ENCODE results near the gene KCNIP1.

The KCNIP1 gene

DNA sequence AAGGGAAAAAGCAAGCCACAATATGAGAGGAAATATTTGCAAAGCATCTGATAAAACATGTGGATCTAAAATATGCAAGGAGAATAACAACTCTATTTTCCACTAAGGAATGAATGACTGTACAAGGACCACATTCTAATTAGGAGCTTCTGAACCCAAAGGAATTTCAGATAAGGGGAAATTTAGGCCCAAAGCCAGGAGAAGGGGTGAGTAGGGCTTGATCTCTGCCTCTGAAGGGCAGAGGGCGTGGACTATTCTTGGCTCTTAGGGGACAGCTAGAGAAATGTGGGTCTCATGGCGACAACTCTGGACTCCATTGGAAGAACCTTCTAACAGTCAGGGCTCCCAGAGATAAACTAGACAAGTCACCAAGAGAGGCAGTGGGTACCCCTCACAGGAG, 147.0 kb downstream of the KCNIP1 start:
- POLR2A ChIA-PET: no interaction called here
- CTCF ChIA-PET: interaction anchor here (1.3 to 1.4 kb wide), 2 partner anchors 11 to 18 kb away, joined by 6 to 8 read pairs; no protein-coding TSS in a partner anchor
- no peak for TF ChIP-seq CTCF (IDR thresholded peaks at IDR 0.05; ENCODE audit: control extremely low read depth, extremely low read depth, low read depth, missing control alignments)
- DNase-seq (ENCODE audit: extremely low spot score): no peak

GRCh38 chr5:170651604-170652277, 147.9 kb downstream of the KCNIP1 start:
- DNase-seq (ENCODE audit: extremely low spot score): no peak
- POLR2A ChIA-PET: no interaction called here
- TF ChIP-seq CTCF (IDR thresholded peaks at IDR 0.05; ENCODE audit: control extremely low read depth, extremely low read depth, low read depth, missing control alignments): no peak
- CTCF ChIA-PET: interaction anchor here (1.3 to 2.7 kb wide), 2 partner anchors 13 to 19 kb away, joined by 8 to 18 read pairs; no protein-coding TSS in a partner anchor

GRCh38 chr5:170655476-170655875, 151.7 kb downstream of the KCNIP1 start:
- ChIA-PET CTCF (interaction anchor here (1.1 to 1.3 kb wide), 3 partner anchors 17 to 21 kb away, joined by 3 to 5 read pairs (median 5); no protein-coding TSS in a partner anchor), POLR2A (no interaction called here)
- DNase-seq (ENCODE audit: extremely low spot score): no peak
- TF ChIP-seq CTCF (IDR thresholded peaks at IDR 0.05; ENCODE audit: control extremely low read depth, extremely low read depth, low read depth, missing control alignments): no peak

DNA sequence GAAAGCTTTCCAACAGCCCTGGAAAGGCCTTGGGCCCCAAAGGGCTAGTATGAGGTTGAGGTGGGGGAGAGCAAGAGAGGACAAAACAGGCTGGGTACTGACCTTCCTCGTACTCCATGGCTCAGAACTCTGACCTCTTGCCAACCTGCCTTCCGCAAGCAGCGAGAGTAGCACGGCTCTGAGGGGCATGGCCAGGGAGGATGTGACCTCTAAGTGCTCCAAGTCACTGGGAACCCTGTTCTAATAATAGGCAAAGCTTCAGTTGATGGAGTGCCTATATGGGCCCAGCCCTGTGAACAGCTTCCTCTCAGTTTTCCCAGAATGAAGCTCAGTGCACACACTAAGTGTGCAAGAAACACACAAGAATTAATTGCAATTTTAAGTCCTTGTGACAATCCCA, 152.1 kb downstream of the KCNIP1 start:
- POLR2A ChIA-PET: no interaction called here
- no peak for DNase-seq (ENCODE audit: extremely low spot score)
- CTCF ChIA-PET: interaction anchor here (1.3 kb wide), 2 partner anchors 17 to 22 kb away, joined by 3 to 5 read pairs; no protein-coding TSS in a partner anchor
- no peak for TF ChIP-seq CTCF (IDR thresholded peaks at IDR 0.05; ENCODE audit: control extremely low read depth, extremely low read depth, low read depth, missing control alignments)

- CTCF ChIA-PET: interaction anchor here (1.3 kb wide), 2 partner anchors 18 to 22 kb away, joined by 3 to 5 read pairs; no protein-coding TSS in a partner anchor
- DNase-seq (ENCODE audit: extremely low spot score): no peak
- no peak for TF ChIP-seq CTCF (IDR thresholded peaks at IDR 0.05; ENCODE audit: control extremely low read depth, extremely low read depth, low read depth, missing control alignments)
- POLR2A ChIA-PET: no interaction called here
Observed at GRCh38 chr5:170656346-170656745, 152.5 kb downstream of the KCNIP1 start.

- ChIA-PET CTCF (interaction anchor here (1.3 to 2.4 kb wide), 2 partner anchors 22 to 26 kb away, joined by 5 to 13 read pairs; no protein-coding TSS in a partner anchor), POLR2A (no interaction called here)
- no peak for DNase-seq (ENCODE audit: extremely low spot score)
- TF ChIP-seq CTCF (IDR thresholded peaks at IDR 0.05; ENCODE audit: control extremely low read depth, extremely low read depth, low read depth, missing control alignments): no peak
Observed at GRCh38 chr5:170660531-170660930, 156.7 kb downstream of the KCNIP1 start.

Measured in GM10248 (cell line).